GM18858 (cell line): ENCODE results near the gene KCNC1.

ENCODE experiments used
- ATAC-seq: cut with Tn5 transposase; IDR thresholded peaks from one replicate; pipeline ENCODE4 v1.9.1; 2021; ENCODE audit not compliant: unreplicated experiment

KCNC1 gene

GRCh38 chr11:17714870-17715269, 19.7 kb upstream of the KCNC1 start:
- no peak for ATAC-seq

DNA sequence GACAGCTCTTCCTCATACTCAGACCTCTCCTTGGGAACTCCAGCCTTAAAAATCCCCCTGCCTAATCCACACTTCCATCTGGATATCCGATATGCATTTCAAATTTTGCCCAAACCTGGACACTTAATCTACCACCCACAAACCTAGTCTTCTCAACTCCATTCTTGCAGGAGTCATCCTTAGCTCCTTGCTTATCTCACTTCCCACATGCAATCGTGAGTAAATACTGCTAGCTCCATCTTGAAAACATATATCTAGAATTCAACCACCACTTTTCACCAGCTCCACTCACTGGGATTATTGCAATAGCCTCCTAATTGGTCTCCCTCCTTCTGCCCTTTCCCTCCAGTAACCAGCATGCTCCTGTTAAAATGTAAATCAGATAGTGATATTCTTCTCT, 17.8 kb upstream of the KCNC1 start:
- ATAC-seq = no peak

DNA sequence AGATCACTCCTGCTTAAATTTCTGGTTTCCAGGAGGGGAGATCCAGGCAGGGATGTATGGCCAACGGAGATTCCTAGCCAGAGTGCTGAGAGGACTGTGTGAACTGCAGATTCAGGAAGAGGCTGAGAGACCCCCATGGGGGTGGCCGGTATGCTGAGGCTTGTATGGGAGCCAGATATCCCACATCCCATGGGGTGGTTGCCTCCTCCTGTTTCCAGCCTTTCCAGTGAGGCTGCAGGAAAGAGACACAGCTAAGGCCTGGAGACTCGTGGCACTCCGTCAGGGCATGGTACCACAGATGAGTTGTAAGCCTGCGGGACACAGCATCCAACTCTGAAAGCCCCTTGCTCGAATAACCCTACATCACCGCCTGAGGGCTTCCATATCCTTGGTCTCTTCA, 16.6 kb upstream of the KCNC1 start:
- ATAC-seq = no peak

DNA sequence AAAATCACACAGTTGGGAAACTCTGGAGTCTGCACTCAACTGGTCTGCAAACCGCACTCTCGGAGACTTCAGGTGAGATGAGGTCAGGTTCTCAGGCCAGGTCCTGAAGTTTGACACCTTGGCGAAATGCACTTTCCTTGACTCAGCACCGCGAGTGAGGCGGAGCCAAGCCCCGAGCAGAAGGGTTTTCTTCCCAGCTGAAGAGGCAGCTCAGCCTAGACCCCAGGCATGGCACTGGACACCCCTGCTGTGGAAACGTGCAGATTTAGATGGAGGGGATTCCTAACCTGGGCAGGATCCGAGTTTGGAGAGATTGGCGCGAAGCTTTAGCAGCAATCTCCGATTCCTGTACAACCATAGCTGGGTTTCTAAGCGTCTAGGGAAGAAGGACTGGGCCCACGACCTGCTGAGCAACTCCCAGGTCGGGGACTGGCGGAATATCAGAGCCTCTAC, 16.0 kb upstream of the KCNC1 start:
- ATAC-seq = no peak

DNA sequence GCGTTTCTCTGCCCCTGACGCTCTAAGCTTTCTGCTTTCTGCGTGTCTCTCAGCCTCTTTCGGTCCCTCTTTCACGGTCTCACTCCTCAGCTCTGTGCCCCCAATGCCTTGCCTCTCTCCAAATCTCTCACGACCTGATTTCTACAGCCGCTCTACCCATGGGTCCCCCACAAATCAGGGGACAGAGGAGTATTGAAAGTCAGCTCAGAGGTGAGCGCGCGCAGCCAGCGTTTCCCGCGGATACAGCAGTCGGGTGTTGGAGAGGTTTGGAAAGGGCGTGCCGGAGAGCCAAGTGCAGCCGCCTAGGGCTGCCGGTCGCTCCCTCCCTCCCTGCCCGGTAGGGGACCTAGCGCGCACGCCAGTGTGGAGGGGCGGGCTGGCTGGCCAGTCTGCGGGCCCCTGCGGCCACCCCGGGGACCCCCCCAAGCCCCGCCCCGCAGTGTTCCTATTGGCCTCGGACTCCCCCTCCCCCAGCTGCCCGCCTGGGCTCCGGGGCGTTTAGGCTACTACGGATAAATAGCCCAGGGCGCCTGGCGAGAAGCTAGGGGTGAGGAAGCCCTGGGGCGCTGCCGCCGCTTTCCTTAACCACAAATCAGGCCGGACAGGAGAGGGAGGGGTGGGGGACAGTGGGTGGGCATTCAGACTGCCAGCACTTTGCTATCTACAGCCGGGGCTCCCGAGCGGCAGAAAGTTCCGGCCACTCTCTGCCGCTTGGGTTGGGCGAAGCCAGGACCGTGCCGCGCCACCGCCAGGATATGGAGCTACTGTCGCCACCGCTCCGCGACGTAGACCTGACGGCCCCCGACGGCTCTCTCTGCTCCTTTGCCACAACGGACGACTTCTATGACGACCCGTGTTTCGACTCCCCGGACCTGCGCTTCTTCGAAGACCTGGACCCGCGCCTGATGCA, 15.3 kb upstream of the KCNC1 start, which contains the start of gene MYOD1:
Gene MYOD1, plus strand, starts transcription at position 544 of the 910 bp plus-strand sequence. Its CDS starts 212 bp downstream, at position 756.
- ATAC-seq = no peak

DNA sequence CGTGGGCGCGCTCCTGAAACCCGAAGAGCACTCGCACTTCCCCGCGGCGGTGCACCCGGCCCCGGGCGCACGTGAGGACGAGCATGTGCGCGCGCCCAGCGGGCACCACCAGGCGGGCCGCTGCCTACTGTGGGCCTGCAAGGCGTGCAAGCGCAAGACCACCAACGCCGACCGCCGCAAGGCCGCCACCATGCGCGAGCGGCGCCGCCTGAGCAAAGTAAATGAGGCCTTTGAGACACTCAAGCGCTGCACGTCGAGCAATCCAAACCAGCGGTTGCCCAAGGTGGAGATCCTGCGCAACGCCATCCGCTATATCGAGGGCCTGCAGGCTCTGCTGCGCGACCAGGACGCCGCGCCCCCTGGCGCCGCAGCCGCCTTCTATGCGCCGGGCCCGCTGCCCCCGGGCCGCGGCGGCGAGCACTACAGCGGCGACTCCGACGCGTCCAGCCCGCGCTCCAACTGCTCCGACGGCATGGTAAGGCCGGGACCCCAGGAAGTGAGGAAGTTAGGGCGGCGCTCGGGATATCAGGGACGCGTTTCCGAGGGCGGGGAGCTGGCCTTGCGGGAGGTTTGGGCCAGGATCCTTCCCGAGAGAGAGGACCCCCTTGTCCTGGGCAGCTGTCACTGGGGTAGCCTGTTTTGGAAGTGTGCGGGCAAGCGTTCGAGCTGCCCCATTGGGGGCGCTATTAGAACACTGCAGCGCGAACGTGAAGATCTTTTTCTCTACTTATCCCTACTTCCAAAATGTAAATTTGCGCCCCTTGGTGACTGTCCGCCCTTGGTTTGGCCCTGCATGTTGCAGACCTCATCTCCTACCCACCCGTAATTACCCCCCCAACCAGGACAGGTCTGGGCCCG, 14.4 kb upstream of the KCNC1 start:
- no peak for ATAC-seq

- no peak for ATAC-seq
Measured at GRCh38 chr11:17720796-17721171, 13.8 kb upstream of the KCNC1 start.

DNA sequence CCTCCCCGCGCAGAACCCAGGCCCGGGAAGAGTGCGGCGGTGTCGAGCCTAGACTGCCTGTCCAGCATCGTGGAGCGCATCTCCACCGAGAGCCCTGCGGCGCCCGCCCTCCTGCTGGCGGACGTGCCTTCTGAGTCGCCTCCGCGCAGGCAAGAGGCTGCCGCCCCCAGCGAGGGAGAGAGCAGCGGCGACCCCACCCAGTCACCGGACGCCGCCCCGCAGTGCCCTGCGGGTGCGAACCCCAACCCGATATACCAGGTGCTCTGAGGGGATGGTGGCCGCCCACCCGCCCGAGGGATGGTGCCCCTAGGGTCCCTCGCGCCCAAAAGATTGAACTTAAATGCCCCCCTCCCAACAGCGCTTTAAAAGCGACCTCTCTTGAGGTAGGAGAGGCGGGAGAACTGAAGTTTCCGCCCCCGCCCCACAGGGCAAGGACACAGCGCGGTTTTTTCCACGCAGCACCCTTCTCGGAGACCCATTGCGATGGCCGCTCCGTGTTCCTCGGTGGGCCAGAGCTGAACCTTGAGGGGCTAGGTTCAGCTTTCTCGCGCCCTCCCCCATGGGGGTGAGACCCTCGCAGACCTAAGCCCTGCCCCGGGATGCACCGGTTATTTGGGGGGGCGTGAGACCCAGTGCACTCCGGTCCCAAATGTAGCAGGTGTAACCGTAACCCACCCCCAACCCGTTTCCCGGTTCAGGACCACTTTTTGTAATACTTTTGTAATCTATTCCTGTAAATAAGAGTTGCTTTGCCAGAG, 13.2 kb upstream of the KCNC1 start:
- ATAC-seq = no peak

DNA sequence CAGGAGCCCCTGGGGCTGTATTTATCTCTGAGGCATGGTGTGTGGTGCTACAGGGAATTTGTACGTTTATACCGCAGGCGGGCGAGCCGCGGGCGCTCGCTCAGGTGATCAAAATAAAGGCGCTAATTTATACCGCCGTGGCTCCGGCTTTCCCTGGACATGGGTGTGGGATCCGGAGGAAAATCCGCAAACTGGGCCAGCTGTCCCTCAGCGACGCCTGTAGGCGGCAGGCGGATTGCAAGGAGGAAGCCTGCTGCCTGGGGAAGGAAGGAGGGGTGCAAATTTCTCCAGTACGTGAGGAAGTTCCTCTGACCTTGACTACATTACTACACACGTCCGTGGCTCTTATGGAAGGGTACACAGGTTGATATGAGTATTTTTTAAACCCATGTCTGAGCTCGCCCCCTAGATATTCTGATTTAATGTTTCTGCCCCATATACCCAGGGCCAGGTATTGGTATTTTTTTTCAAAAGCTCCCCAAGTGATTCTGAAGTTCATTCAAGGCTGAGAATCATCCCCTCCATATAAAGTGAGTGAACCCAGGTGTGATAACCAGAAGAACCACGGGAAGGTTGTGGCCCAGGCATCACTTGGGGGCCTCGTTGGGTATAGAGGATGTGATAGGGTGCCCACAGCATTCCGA, 12.5 kb upstream of the KCNC1 start:
- ATAC-seq = no peak

- ATAC-seq = no peak
Measured at GRCh38 chr11:17724020-17724908, 10.3 kb upstream of the KCNC1 start.

DNA sequence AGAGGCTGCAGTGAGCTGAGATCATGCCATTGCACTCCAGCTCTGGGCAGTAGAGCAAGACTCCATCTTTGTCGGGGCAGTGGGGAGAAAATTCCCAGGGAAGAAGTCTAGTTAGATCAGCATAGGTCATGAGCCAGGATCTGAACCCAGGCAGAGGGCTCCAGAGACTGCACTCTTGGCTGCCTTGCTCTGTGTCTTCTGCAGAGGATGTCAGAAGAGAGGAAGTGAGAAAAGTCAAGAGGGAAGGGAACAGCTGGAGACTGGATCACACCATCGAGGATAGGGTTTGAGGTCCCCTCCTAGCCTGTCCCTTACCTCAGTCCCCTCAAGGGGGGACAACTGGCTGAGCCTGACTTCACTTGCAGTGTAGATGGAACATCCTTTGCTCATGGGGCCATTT, 9.4 kb upstream of the KCNC1 start:
- no peak for ATAC-seq

GRCh38 chr11:17730137-17730536, 4.4 kb upstream of the KCNC1 start:
- ATAC-seq = no peak

DNA sequence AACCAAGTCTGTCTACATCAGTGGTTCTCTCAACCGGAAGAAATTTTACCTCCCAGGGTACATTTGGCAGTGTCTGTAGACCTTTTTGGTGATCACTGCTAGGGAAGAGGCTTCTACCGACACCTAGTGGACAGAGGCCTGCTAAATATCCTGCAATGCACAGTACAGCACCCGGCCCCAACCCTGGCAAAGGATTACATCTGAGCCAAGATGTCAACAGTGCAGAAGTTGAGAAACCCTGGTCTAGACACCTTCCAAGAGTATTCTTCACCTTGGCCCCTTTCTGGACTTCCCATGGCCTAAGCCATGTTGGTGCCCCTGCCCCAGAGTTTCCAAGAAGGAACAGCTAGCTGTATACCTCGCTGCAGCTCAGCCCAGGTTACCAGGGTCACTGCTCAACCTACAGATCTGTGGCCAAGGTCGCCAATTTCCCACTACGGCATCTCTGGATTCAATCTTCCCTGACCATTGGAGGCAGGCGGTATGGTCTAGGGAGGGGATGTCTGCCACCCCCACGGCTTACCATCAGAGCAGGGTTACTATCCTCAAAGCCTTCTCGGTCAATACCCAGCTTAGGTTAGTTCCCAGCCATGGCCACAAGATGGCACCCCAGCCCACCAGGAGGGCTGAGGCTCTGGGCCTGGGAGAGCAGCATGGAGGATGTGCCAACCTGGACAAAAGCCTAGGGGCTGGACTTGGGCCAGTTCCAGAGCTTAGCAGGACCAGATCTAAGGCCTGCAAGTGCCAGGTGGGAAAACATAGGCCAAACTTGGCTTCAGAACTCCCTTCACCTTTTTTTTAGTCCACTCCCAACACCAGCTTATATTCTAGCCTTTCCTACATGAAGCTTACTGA, 3.7 kb upstream of the KCNC1 start:
- ATAC-seq = peak; percentile 70

GRCh38 chr11:17733261-17733660, 1.3 kb upstream of the KCNC1 start:
- ATAC-seq = no peak

DNA sequence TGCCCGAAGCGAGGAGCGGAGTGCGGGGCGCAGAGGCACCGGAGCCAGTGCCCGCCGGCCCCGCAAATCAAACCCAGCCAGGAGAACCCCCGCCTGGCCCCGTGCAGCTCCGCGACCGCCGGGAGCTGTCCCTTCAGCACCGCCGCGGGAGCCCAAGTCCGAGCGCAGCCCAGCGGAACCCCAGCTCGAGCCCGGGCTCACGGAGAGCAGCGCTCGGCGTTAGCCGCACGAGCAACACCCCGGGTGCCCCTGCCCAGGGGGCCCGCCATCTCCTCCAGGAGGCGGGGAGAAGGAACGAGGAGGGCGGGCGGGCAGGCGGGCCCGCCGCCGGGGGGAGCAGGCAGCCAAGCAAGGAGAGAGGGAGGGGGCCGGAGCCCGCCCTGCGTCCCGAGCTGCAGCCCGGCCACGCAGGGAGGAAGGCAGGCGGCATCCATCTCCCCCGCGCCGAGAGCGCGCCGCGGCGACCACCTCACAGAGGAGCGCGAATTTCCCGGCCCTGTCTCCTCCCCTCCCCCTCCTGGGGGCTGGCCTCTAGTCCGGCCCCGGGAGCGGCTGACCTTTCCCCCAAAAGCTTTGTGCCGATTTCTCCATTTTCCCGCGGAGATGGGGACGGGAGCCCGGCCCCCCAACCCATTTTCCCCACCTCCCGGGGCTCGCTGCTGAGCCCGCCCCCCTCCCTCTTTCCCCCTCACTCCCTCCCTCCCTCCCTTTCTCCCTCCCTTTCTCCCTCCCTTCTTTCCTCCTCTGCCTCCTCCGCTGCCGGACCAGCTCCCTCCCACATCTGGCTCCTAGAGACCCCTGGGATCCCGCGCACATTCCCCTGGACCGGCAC, 621 bp downstream of the KCNC1 start:
- no peak for ATAC-seq

- no peak for ATAC-seq
Measured at GRCh38 chr11:17735818-17736578, 1.4 kb downstream of the KCNC1 start.

- ATAC-seq = no peak
Measured at GRCh38 chr11:17736579-17736893, 2.0 kb downstream of the KCNC1 start.
